Activated CD8-positive, alpha-beta memory T cell treated with anti-CD3 and anti-CD28 coated beads for 36 hours (primary cell): Measurements from ENCODE around the gene FUZ. TPM values are rescaled to one million over a fixed set of nuclear protein-coding genes. Genes with fewer than 3 reads are reported as not detected.

Experiments used
- CTCF ChIA-PET: fragments of 350-600 bp; sonication (Branson Sonifier 250); formaldehyde crosslinking; loops from one replicate; lab custom pipeline; 2021; ENCODE audit warnings: antibody characterized with exemption; lab: Charles Lee
- POLR2A ChIA-PET: fragments of 350-600 bp; sonication (Branson Sonifier 250); formaldehyde crosslinking; loops from one replicate; lab custom pipeline; 2021; ENCODE audit warnings: antibody characterized with exemption; lab: Charles Lee
- total RNA-seq, 2 experiments: library from RNA; stranded (reverse); gene quantifications; one replicate each; pipeline ENCODE4 v1.2.3, GENCODE V29; 2021

The FUZ gene, protein sequence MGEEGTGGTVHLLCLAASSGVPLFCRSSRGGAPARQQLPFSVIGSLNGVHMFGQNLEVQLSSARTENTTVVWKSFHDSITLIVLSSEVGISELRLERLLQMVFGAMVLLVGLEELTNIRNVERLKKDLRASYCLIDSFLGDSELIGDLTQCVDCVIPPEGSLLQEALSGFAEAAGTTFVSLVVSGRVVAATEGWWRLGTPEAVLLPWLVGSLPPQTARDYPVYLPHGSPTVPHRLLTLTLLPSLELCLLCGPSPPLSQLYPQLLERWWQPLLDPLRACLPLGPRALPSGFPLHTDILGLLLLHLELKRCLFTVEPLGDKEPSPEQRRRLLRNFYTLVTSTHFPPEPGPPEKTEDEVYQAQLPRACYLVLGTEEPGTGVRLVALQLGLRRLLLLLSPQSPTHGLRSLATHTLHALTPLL
- total RNA-seq: 10 to 100 TPM; 32.6 to 33.4 TPM

DNA sequence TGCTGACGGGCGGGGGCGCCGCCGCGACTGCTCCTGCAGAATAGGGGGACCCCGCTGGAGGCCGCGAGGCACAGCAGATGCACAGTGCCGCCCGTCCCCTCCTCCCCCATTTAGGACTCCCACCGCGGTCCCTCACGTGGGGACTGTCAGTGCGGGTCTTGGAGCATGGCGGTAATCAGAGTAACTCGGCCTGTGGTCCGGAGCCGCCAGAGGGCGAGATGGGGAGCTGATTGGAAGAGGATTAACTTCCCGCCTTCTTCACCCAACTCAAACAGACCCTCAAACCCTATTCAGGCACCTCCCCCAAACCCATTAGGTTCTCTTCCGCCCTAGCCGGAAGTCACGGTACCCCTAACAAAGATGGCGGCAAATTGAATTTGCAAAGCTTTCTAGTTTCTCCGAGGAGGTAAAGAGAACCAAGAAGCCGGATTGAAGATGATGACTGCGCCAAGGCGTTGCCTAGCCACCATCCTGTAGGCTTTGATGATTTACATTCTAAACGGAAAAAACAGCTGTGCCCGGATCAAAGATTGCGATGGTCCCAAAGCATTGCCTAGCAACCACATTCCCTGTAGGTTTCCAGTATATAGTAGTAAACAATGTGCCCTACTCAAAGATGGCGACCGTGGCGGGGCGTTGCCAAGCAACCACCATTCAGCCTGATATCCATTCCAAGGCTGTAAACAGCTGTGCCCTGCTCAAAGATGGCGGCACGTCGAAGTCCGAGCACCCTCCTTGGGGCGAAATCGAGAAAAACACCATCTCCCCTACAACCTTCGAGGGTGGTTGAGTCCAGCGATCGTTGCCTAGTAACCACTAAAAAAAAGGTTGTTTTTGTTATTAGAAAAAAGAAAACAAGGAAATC is at the start of gene FUZ:
Gene FUZ (minus strand): TSS at position 296 of the 865 bp plus-strand sequence. CDS start 186 bp downstream, at position 110.
- POLR2A ChIA-PET: interaction anchor here (0.5 to 0.8 kb wide), 3 partner anchors 47 to 89 kb away, joined by 3 to 6 read pairs (median 4); no protein-coding TSS in a partner anchor
- CTCF ChIA-PET: interaction anchor here (1.0 kb wide), 1 partner anchor 129 kb away, joined by 3 read pairs; no protein-coding TSS in a partner anchor

DNA sequence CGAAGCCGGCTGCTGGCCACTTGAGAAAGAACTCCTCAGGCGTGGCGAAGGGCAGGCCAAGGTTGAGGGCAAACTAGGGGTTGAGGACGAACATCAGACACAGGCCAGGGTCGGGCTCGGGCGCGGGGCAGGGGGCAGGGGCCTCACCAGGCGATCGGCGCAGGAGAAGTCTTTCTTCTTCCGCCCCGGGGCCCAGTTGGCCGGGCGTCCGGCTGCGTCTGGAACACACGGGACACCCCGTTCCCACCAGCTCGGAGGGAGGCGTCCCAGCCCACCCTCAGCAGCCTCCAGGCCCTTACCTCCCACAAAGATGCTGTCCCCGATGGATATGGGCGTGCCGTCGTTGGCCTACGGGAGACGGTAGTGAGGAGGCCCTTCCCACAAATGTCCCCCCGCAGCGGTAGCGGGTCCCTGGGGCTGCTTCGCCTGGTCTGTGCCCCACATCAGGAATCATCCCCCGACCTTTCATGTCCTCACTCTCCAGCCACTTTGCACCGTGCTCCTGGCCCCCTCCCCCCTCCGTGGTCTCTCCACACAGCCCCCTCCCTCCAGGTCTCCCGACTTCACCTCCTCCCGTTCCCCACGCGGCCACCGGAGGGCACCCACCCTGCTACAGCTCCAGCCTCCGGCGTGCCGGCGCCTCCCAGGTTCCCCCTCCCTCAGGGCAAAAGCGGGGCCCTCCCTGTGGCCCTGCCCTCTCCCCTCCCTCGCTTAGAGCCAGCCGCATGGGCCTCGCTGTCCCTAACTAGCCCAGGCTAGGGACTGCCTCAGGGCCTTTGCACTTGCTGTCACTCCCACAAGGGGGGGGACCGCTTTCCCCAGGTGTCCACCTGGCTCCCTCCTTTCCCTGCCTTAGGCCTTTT is 49.5 kb upstream of the FUZ start:
- ChIA-PET POLR2A (interaction anchor here (1.4 kb wide), 1 partner anchor 10 kb away, joined by 10 read pairs; no protein-coding TSS in a partner anchor), CTCF (interaction anchor here (1.3 to 1.6 kb wide), 2 partner anchors 12 kb away, joined by 3 to 4 read pairs; partner anchors contain the start of gene PTOV1)

- POLR2A ChIA-PET: no interaction called here
- CTCF ChIA-PET: interaction anchor here (1.6 kb wide), 1 partner anchor 13 kb away, joined by 3 read pairs; no protein-coding TSS in a partner anchor
These were observed 48.7 kb upstream of the FUZ start for GRCh38 chr19:49861541-49862378.

- CTCF ChIA-PET: no interaction called here
- POLR2A ChIA-PET: no interaction called here
These were observed 48.0 kb upstream of the FUZ start for GRCh38 chr19:49861107-49861506.

- CTCF ChIA-PET: no interaction called here
- POLR2A ChIA-PET: no interaction called here
These were observed 47.4 kb upstream of the FUZ start for GRCh38 chr19:49860336-49861102.

GRCh38 chr19:49859682-49860335 is 46.7 kb upstream of the FUZ start:
- POLR2A ChIA-PET: no interaction called here
- CTCF ChIA-PET: no interaction called here

GRCh38 chr19:49858088-49858985 is 45.2 kb upstream of the FUZ start:
- POLR2A ChIA-PET: interaction anchor here (0.6 kb wide), 2 partner anchors 136 to 489 kb away, joined by 3 to 10 read pairs; no protein-coding TSS in a partner anchor
- CTCF ChIA-PET: no interaction called here

- POLR2A ChIA-PET: no interaction called here
These were observed 44.7 kb upstream of the FUZ start for GRCh38 chr19:49857838-49858087.

GRCh38 chr19:49857061-49857837 is 44.2 kb upstream of the FUZ start:
- CTCF ChIA-PET: no interaction called here
- POLR2A ChIA-PET: no interaction called here

More at GRCh38 chr19:49857838-49858087, 44.7 kb upstream of the FUZ start:
- CTCF ChIA-PET: no interaction called here

DNA sequence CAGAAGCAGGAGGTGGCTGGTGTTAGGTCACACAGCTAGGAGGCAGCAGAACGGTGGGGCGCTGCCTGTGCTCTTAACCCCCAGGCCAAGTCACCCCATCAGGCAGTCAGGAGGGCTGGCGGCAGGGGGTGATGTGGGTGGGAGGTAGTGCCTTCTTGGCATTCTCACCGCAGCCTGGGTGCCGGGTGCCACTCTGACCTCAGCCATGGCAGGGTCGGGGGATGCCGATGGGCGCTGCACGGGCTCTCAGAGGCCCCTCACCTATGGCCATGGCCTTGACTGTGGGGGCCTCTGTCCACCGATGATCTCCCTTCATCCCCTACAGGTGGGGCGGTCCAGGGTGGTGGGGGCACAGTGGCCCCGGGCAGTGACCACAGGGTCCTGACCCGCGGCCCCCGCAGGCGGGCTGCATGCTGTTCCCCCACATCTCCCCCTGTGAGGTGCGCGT is 43.5 kb upstream of the FUZ start:
- ChIA-PET POLR2A (no interaction called here), CTCF (no interaction called here)

DNA sequence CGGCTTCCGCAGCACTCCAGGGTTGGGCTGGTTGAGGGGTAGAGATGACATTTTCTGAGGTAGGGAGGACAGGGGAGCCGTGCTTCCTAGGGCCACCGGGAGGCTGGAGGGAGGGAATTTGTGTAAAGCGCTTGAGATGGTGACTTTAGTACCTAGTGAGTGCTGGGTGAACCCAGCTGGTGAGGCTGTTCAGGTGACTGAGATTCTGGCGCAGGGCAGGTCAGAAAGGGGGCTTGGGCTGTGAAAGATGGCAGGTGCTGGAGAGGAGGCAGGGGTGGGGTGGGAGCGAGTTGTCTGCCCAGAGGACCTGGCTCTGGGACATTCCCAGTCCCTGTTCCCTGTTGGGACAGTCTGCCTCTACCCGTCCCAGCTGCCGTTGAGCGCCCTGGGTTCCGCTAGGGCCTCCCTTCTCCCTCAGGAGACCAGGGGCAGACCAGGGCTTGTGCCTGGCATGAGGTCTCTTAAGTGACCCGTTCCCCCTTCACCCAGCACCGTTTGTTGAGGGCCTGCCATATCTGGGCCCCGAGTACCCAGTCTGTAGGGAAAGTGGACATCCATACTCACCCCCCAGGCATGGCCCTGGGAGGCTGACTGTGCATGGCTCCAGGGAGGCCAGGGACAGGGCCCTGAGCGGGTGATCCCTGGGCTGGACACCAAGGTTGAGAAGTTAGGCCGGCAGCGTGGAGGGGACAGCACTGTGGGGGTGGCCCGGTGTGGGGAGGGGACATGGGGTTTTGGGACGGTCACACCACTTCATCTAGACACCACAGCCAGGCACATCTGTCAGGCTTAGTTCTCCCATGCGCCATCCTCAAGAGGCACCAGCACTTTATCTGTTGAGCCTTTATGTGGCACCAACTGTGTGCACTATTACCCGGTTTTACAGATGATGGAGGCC is 42.8 kb upstream of the FUZ start:
- ChIA-PET POLR2A (no interaction called here), CTCF (no interaction called here)

GRCh38 chr19:49855277-49855675 is 42.2 kb upstream of the FUZ start:
- CTCF ChIA-PET: no interaction called here
- POLR2A ChIA-PET: no interaction called here

GRCh38 chr19:49854378-49855263 is 41.5 kb upstream of the FUZ start:
- ChIA-PET CTCF (no interaction called here), POLR2A (interaction anchor here (0.7 to 2.4 kb wide), 3 partner anchors 9 to 15 kb away, joined by 3 to 10 read pairs (median 3); no protein-coding TSS in a partner anchor)
